GM23338 (cell line): ENCODE results near the gene SLC6A18. TPM values are rescaled to one million over a fixed set of nuclear protein-coding genes. Genes with fewer than 3 reads are reported as not detected.

Experiments
- ATAC-seq: fragments of 200-7000 bp; cut with Tn5 transposase; 3 replicates; pipeline ENCODE4 v1.9.1; 2020
- DNase-seq: peaks from one replicate; pipeline ENCODE4 v3.0.0-alpha.2; 2015; ENCODE audit warnings: low spot score
- H2AFZ ChIP-seq: fragments of 200-600 bp; sonication (generic); 2 replicates; pipeline ENCODE4 v1.8.0; 2016; ENCODE audit warnings: antibody characterized with exemption, mild to moderate bottlenecking, moderate library complexity
- H3F3A ChIP-seq: fragments of 200-600 bp; sonication (generic); replicated peaks from 2 replicates; pipeline ENCODE4 v1.8.0; 2017; ENCODE audit warnings: antibody characterized with exemption, mixed run types, low read depth
- H3K27ac ChIP-seq: fragments of 200-600 bp; sonication (generic); 2 replicates; pipeline ENCODE4 v1.6.1; 2016; ENCODE audit warnings: low read depth
- H3K27me3 ChIP-seq: fragments of 200-600 bp; sonication (generic); 2 replicates; pipeline ENCODE4 v1.8.0; 2016; ENCODE audit warnings: mild to moderate bottlenecking, mixed run types, moderate library complexity; ENCODE audit not compliant: insufficient read depth
- H3K36me3 ChIP-seq: fragments of 200-600 bp; sonication (generic); 2 replicates; pipeline ENCODE4 v1.8.0; 2016; ENCODE audit warnings: mild to moderate bottlenecking; ENCODE audit not compliant: insufficient read depth
- H3K4me1 ChIP-seq: fragments of 200-600 bp; sonication (generic); 2 replicates; pipeline ENCODE4 v1.8.0; 2016; ENCODE audit warnings: mild to moderate bottlenecking, moderate library complexity; ENCODE audit not compliant: insufficient read depth
- H3K4me2 ChIP-seq: fragments of 200-600 bp; sonication (generic); 2 replicates; pipeline ENCODE4 v1.7.1; 2017; ENCODE audit warnings: mixed run types
- H3K4me3 ChIP-seq: fragments of 200-600 bp; sonication (generic); 2 replicates; pipeline ENCODE4 v1.6.1; 2016; ENCODE audit warnings: mixed run types
- H3K79me2 ChIP-seq: fragments of 200-600 bp; sonication (generic); replicated peaks from 2 replicates; pipeline ENCODE4 v1.8.0; 2017; ENCODE audit warnings: mild to moderate bottlenecking; ENCODE audit not compliant: insufficient read depth
- H3K9me2 ChIP-seq: fragments of 200-600 bp; sonication (generic); 2 replicates; pipeline ENCODE4 v1.8.0; 2017; ENCODE audit not compliant: insufficient read depth
- H4K20me1 ChIP-seq: fragments of 200-600 bp; sonication (generic); replicated peaks from 2 replicates; pipeline ENCODE4 v1.8.0; 2017; ENCODE audit warnings: mild to moderate bottlenecking; ENCODE audit not compliant: insufficient read depth
- H3K27ac Mint-ChIP-seq: 2 replicates; pipeline ENCODE4 v1.8.0; 2020; ENCODE audit warnings: inconsistent platforms, mild to moderate bottlenecking, moderate library complexity, mixed read lengths
- H3K27me3 Mint-ChIP-seq: 3 replicates; pipeline ENCODE4 v1.8.0; 2022; ENCODE audit warnings: low read depth, mild to moderate bottlenecking, moderate library complexity, mixed read lengths, inconsistent platforms; ENCODE audit not compliant: insufficient read depth, poor library complexity
- H3K36me3 Mint-ChIP-seq: 3 replicates; pipeline ENCODE4 v1.8.0; 2021; ENCODE audit warnings: low read depth, mild to moderate bottlenecking, inconsistent platforms, moderate library complexity, mixed read lengths
- H3K4me1 Mint-ChIP-seq: 3 replicates; pipeline ENCODE4 v1.8.0; 2020; ENCODE audit warnings: mild to moderate bottlenecking, inconsistent platforms, mixed read lengths
- H3K4me3 Mint-ChIP-seq: 3 replicates; pipeline ENCODE4 v1.8.0; 2021; ENCODE audit warnings: moderate library complexity, mild to moderate bottlenecking, inconsistent platforms, mixed read lengths
- H3K9me3 Mint-ChIP-seq: 3 replicates; pipeline ENCODE4 v1.8.0; 2020; ENCODE audit warnings: moderate library complexity, mild to moderate bottlenecking, inconsistent platforms, mixed read lengths
- CREB1 ChIP-seq: fragments of 250-450 bp; sonication (Bioruptor Pico); IDR thresholded peaks from 2 replicates; pipeline ENCODE4 v1.5.0; 2020; ENCODE audit warnings: low read depth, mild to moderate bottlenecking, moderate library complexity
- EZH2 ChIP-seq: fragments of 200-600 bp; sonication (generic); IDR thresholded peaks from one replicate; pipeline ENCODE4 v1.8.0; 2017; ENCODE audit warnings: antibody characterized with exemption, mild to moderate bottlenecking, low read depth; ENCODE audit not compliant: unreplicated experiment
- EZH2phosphoT487 ChIP-seq: fragments of 200-600 bp; sonication (generic); IDR thresholded peaks from one replicate; pipeline ENCODE4 v1.8.1; 2018; ENCODE audit warnings: antibody characterized with exemption; ENCODE audit not compliant: unreplicated experiment
- JUNB ChIP-seq: IDR thresholded peaks from one replicate; pipeline ENCODE4 v1.6.1; 2016; ENCODE audit warnings: antibody characterized with exemption; ENCODE audit not compliant: unreplicated experiment
- NANOG ChIP-seq: IDR thresholded peaks from 2 replicates; pipeline ENCODE4 v1.6.1; 2016; ENCODE audit warnings: antibody characterized with exemption, borderline replicate concordance
- POLR2AphosphoS5 ChIP-seq: IDR thresholded peaks from 2 replicates; pipeline ENCODE4 v1.6.1; 2016; ENCODE audit warnings: antibody characterized with exemption, low read depth
- STAT1 ChIP-seq: IDR thresholded peaks from one replicate; pipeline ENCODE4 v1.6.1; 2016; ENCODE audit warnings: antibody characterized with exemption; ENCODE audit not compliant: unreplicated experiment
- ZNF114 ChIP-seq: fragments of 250-450 bp; sonication (Bioruptor Pico); IDR thresholded peaks from 2 replicates; pipeline ENCODE4 v1.5.0; 2020; ENCODE audit warnings: mild to moderate bottlenecking, moderate library complexity
- ZNF331 ChIP-seq: fragments of 250-450 bp; sonication (Bioruptor Pico); IDR thresholded peaks from 2 replicates; pipeline ENCODE4 v1.5.0; 2020; ENCODE audit warnings: low read depth, mild to moderate bottlenecking, moderate library complexity
- polyA plus RNA-seq: library from polyadenylated mRNA; unstranded; fragments of >200 nt; fragmentation: Nextera tagmentation; extraction: Ambion mirVana; gene quantifications from 2 replicates; pipeline ENCODE4 v1.2.1, GENCODE V29; 2016
- total RNA-seq: library from RNA; depleted of rRNA; stranded (reverse); fragments of >200 nt; shearing (Covaris generic); gene quantifications from 2 replicates; pipeline ENCODE4 v1.2.3, GENCODE V29; 2014
- TF ChIP-seq, protein P1 (sequence below): fragments of 250-450 bp; sonication (Bioruptor Pico); IDR thresholded peaks from 2 replicates; pipeline ENCODE4 v1.5.0; 2020; ENCODE audit warnings: mild to moderate bottlenecking, moderate library complexity
- TF ChIP-seq, protein P2 (sequence below): IDR thresholded peaks from one replicate; pipeline ENCODE4 v1.6.1; 2018; ENCODE audit warnings: antibody characterized with exemption; ENCODE audit not compliant: unreplicated experiment
- TF ChIP-seq, protein P3 (sequence below): IDR thresholded peaks from 2 replicates; pipeline ENCODE4 v1.6.1; 2016; ENCODE audit warnings: antibody characterized with exemption
- TF ChIP-seq, protein P4 (sequence below), 2 experiments: fragments of 200-600 bp in 1 of 2; sonication (generic) in 1 of 2; conservative IDR thresholded peaks; 2 replicates each; pipeline versions ENCODE4 v1.5.1 to v1.6.1; 2016 to 2017; ENCODE audit warnings: antibody characterized with exemption in 2 of 2, low read depth in 2 of 2, mild to moderate bottlenecking in 2 of 2, moderate library complexity in 1 of 2

SLC6A18 gene
- total and polyA plus RNA-seq, 2 experiments from 2014 or later = not detected

DNA sequence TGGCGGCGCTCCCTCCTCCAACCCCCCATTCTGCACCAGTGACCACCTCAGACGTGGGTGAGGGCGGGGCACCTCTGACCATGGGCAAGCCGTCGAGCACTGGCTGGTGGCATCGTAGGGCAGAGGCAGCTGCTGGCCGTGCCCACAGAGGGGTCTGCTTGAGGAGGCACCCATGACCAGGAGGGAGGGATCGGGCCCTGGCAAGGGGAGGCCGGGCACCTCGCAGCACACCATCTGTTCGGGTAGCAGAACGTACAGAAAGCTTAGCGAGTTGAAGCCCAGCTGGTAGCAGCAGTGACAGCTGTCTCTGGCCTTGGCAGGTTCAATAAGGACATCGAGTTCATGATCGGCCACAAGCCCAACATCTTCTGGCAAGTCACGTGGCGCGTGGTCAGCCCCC is 4.3 kb upstream of the SLC6A18 start:
- Mint-ChIP-seq H3K4me3 (no peak overlapping the region), H3K4me1 (peaks cover under 1% of the 10 kb centered on the region), H3K27ac (no peak overlapping the region), H3K27me3 (peaks cover 7% of the 10 kb centered on the region), H3K36me3 (no peaks in the 10 kb centered on the region), H3K9me3 (peaks cover 2% of the 10 kb centered on the region; the same call in 2 of the 3 replicates)
- Histone ChIP-seq H2AFZ (no peak overlapping the region), H3K36me3 (no peaks in the 10 kb centered on the region), H3F3A (peaks cover 10% of the 10 kb centered on the region), H3K4me3 (no peak overlapping the region), H3K4me2 (no peak overlapping the region), H3K27me3 (no peaks in the 10 kb centered on the region), H3K27ac (no peak overlapping the region), H4K20me1 (no peaks in the 10 kb centered on the region), H3K79me2 (no peaks in the 10 kb centered on the region), H3K4me1 (no peaks in the 10 kb centered on the region), H3K9me2 (peaks cover 4% of the 10 kb centered on the region; the same call in 1 of the 2 replicates)
- TF ChIP-seq CREB1 (no peak), EZH2 (no peak), EZH2phosphoT487 (no peak), JUNB (no peak), ZNF114 (CRISPR knock-in tag) (no peak), POLR2AphosphoS5 (no peak), STAT1 (no peak), NANOG (no peak), ZNF331 (no peak)
- TF ChIP-seq, protein P1, sequence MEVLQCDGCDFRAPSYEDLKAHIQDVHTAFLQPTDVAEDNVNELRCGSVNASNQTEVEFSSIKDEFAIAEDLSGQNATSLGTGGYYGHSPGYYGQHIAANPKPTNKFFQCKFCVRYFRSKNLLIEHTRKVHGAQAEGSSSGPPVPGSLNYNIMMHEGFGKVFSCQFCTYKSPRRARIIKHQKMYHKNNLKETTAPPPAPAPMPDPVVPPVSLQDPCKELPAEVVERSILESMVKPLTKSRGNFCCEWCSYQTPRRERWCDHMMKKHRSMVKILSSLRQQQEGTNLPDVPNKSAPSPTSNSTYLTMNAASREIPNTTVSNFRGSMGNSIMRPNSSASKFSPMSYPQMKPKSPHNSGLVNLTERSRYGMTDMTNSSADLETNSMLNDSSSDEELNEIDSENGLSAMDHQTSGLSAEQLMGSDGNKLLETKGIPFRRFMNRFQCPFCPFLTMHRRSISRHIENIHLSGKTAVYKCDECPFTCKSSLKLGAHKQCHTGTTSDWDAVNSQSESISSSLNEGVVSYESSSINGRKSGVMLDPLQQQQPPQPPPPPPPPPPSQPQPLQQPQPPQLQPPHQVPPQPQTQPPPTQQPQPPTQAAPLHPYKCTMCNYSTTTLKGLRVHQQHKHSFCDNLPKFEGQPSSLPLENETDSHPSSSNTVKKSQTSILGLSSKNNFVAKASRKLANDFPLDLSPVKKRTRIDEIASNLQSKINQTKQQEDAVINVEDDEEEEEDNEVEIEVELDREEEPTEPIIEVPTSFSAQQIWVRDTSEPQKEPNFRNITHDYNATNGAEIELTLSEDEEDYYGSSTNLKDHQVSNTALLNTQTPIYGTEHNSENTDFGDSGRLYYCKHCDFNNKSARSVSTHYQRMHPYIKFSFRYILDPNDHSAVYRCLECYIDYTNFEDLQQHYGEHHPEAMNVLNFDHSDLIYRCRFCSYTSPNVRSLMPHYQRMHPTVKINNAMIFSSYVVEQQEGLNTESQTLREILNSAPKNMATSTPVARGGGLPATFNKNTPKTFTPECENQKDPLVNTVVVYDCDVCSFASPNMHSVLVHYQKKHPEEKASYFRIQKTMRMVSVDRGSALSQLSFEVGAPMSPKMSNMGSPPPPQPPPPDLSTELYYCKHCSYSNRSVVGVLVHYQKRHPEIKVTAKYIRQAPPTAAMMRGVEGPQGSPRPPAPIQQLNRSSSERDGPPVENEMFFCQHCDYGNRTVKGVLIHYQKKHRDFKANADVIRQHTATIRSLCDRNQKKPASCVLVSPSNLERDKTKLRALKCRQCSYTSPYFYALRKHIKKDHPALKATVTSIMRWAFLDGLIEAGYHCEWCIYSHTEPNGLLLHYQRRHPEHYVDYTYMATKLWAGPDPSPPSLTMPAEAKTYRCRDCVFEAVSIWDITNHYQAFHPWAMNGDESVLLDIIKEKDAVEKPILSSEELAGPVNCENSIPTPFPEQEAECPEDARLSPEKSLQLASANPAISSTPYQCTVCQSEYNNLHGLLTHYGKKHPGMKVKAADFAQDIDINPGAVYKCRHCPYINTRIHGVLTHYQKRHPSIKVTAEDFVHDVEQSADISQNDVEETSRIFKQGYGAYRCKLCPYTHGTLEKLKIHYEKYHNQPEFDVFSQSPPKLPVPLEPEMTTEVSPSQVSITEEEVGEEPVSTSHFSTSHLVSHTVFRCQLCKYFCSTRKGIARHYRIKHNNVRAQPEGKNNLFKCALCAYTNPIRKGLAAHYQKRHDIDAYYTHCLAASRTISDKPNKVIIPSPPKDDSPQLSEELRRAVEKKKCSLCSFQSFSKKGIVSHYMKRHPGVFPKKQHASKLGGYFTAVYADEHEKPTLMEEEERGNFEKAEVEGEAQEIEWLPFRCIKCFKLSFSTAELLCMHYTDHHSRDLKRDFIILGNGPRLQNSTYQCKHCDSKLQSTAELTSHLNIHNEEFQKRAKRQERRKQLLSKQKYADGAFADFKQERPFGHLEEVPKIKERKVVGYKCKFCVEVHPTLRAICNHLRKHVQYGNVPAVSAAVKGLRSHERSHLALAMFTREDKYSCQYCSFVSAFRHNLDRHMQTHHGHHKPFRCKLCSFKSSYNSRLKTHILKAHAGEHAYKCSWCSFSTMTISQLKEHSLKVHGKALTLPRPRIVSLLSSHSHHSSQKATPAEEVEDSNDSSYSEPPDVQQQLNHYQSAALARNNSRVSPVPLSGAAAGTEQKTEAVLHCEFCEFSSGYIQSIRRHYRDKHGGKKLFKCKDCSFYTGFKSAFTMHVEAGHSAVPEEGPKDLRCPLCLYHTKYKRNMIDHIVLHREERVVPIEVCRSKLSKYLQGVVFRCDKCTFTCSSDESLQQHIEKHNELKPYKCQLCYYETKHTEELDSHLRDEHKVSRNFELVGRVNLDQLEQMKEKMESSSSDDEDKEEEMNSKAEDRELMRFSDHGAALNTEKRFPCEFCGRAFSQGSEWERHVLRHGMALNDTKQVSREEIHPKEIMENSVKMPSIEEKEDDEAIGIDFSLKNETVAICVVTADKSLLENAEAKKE (CRISPR knock-in tag) = no peak
- TF ChIP-seq, protein P2, sequence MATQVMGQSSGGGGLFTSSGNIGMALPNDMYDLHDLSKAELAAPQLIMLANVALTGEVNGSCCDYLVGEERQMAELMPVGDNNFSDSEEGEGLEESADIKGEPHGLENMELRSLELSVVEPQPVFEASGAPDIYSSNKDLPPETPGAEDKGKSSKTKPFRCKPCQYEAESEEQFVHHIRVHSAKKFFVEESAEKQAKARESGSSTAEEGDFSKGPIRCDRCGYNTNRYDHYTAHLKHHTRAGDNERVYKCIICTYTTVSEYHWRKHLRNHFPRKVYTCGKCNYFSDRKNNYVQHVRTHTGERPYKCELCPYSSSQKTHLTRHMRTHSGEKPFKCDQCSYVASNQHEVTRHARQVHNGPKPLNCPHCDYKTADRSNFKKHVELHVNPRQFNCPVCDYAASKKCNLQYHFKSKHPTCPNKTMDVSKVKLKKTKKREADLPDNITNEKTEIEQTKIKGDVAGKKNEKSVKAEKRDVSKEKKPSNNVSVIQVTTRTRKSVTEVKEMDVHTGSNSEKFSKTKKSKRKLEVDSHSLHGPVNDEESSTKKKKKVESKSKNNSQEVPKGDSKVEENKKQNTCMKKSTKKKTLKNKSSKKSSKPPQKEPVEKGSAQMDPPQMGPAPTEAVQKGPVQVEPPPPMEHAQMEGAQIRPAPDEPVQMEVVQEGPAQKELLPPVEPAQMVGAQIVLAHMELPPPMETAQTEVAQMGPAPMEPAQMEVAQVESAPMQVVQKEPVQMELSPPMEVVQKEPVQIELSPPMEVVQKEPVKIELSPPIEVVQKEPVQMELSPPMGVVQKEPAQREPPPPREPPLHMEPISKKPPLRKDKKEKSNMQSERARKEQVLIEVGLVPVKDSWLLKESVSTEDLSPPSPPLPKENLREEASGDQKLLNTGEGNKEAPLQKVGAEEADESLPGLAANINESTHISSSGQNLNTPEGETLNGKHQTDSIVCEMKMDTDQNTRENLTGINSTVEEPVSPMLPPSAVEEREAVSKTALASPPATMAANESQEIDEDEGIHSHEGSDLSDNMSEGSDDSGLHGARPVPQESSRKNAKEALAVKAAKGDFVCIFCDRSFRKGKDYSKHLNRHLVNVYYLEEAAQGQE = no peak
- TF ChIP-seq, protein P3, sequence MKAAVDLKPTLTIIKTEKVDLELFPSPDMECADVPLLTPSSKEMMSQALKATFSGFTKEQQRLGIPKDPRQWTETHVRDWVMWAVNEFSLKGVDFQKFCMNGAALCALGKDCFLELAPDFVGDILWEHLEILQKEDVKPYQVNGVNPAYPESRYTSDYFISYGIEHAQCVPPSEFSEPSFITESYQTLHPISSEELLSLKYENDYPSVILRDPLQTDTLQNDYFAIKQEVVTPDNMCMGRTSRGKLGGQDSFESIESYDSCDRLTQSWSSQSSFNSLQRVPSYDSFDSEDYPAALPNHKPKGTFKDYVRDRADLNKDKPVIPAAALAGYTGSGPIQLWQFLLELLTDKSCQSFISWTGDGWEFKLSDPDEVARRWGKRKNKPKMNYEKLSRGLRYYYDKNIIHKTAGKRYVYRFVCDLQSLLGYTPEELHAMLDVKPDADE = no peak
- TF ChIP-seq, protein P4, sequence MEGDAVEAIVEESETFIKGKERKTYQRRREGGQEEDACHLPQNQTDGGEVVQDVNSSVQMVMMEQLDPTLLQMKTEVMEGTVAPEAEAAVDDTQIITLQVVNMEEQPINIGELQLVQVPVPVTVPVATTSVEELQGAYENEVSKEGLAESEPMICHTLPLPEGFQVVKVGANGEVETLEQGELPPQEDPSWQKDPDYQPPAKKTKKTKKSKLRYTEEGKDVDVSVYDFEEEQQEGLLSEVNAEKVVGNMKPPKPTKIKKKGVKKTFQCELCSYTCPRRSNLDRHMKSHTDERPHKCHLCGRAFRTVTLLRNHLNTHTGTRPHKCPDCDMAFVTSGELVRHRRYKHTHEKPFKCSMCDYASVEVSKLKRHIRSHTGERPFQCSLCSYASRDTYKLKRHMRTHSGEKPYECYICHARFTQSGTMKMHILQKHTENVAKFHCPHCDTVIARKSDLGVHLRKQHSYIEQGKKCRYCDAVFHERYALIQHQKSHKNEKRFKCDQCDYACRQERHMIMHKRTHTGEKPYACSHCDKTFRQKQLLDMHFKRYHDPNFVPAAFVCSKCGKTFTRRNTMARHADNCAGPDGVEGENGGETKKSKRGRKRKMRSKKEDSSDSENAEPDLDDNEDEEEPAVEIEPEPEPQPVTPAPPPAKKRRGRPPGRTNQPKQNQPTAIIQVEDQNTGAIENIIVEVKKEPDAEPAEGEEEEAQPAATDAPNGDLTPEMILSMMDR (conservative IDR thresholded peaks at IDR 0.05; ENCODE audit: low read depth in 2 of 2) = no peak
- no peak for ATAC-seq
- no peak for DNase-seq
